Neural cell (in vitro differentiated cells): ENCODE results near the gene NXPH3.

ENCODE experiments used
- EP300 ChIP-seq: fragments of 450-650 bp; conservative IDR thresholded peaks from 2 replicates; pipeline ENCODE4 v1.6.1; 2014; ENCODE audit warnings: antibody characterized with exemption, mild to moderate bottlenecking, moderate library complexity; ENCODE audit not compliant: poor library complexity, severe bottlenecking
- EZH2 ChIP-seq: fragments of 200-600, 300-800 bp; shearing (Covaris generic), sonication (generic); IDR thresholded peaks from 2 replicates; pipeline ENCODE4 v1.6.1; 2014; ENCODE audit warnings: antibody characterized with exemption, low read length, borderline replicate concordance, mild to moderate bottlenecking; ENCODE audit not compliant: insufficient read depth, poor library complexity, severe bottlenecking
- MXI1 ChIP-seq: fragments of 450-650 bp; conservative IDR thresholded peaks from 2 replicates; pipeline ENCODE4 v1.6.1; 2014; ENCODE audit warnings: antibody characterized with exemption, mild to moderate bottlenecking; ENCODE audit not compliant: poor library complexity, severe bottlenecking
- POLR2AphosphoS5 ChIP-seq: IDR thresholded peaks from 2 replicates; pipeline ENCODE4 v1.6.1; 2012
- RAD21 ChIP-seq: fragments of 450-650 bp; conservative IDR thresholded peaks from 2 replicates; pipeline ENCODE4 v1.6.1; 2014; ENCODE audit warnings: antibody characterized with exemption, mild to moderate bottlenecking, moderate library complexity
- REST ChIP-seq: IDR thresholded peaks from 2 replicates; pipeline ENCODE4 v1.6.1; 2012; ENCODE audit warnings: borderline replicate concordance
- SMC3 ChIP-seq: fragments of 450-650 bp; conservative IDR thresholded peaks from 2 replicates; pipeline ENCODE4 v1.6.1; 2014; ENCODE audit warnings: antibody characterized with exemption, mild to moderate bottlenecking, moderate library complexity; ENCODE audit not compliant: poor library complexity
- TAF1 ChIP-seq: IDR thresholded peaks from 2 replicates; pipeline ENCODE4 v1.6.1; 2012; ENCODE audit warnings: low read depth
- TF ChIP-seq, protein P1 (sequence below): fragments of 450-650 bp; IDR thresholded peaks from 2 replicates; pipeline ENCODE4 v1.5.1; 2014; ENCODE audit warnings: antibody characterized with exemption, mild to moderate bottlenecking, moderate library complexity; ENCODE audit not compliant: poor library complexity, severe bottlenecking

GRCh38 chr17:49597436-49597835 is 21.8 kb downstream of the NXPH3 start:
- TF ChIP-seq, protein P1, sequence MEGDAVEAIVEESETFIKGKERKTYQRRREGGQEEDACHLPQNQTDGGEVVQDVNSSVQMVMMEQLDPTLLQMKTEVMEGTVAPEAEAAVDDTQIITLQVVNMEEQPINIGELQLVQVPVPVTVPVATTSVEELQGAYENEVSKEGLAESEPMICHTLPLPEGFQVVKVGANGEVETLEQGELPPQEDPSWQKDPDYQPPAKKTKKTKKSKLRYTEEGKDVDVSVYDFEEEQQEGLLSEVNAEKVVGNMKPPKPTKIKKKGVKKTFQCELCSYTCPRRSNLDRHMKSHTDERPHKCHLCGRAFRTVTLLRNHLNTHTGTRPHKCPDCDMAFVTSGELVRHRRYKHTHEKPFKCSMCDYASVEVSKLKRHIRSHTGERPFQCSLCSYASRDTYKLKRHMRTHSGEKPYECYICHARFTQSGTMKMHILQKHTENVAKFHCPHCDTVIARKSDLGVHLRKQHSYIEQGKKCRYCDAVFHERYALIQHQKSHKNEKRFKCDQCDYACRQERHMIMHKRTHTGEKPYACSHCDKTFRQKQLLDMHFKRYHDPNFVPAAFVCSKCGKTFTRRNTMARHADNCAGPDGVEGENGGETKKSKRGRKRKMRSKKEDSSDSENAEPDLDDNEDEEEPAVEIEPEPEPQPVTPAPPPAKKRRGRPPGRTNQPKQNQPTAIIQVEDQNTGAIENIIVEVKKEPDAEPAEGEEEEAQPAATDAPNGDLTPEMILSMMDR, result no peak
- TF ChIP-seq EZH2, result no peak
- no peak for TF ChIP-seq REST
- no peak for TF ChIP-seq SMC3
- TF ChIP-seq RAD21, result no peak
- no peak for TF ChIP-seq TAF1
- TF ChIP-seq EP300, result no peak
- TF ChIP-seq POLR2AphosphoS5, result no peak
- no peak for TF ChIP-seq MXI1
